Mammary epithelial cell (primary cell): Measurements from ENCODE around the gene CLCN3.

Experiments used
- CTCF ChIP-seq, 2 donors: IDR thresholded peaks in 1 of 2; conservative IDR thresholded peaks in 1 of 2; 2 replicates each; pipeline ENCODE4 v1.5.1; 2011 to 2012; ENCODE audit warnings: inconsistent platforms in 2 of 2, low read length in 2 of 2, mild to moderate bottlenecking in 2 of 2, control low read depth in 1 of 2, low read depth in 1 of 2; ENCODE audit not compliant: insufficient read depth in 1 of 2; ENCODE audit errors: extremely low read depth in 1 of 2
- EZH2 ChIP-seq: IDR thresholded peaks from 2 replicates; pipeline ENCODE4 v1.6.1; 2012; ENCODE audit warnings: low read length, inconsistent platforms, borderline replicate concordance

GRCh38 chr4:169620880-169621248 is 486 bp downstream of the CLCN3 start:
- no peak for TF ChIP-seq CTCF (conservative IDR thresholded peaks at IDR 0.05 in 1 of 2, IDR thresholded peaks at IDR 0.05 in 1 of 2; ENCODE audit: extremely low read depth in 1 of 2, insufficient read depth in 1 of 2, low read depth in 1 of 2, low read length in 2 of 2)
- TF ChIP-seq EZH2: no peak
